GM19438 (cell line): ENCODE data around the gene NFAT5.
"Not testable (repeated sequence)": the region's sequence is repeated elsewhere in the genome, so short reads cannot be mapped to it uniquely, and the experiment has no call there.

Experiments used
- ATAC-seq: cut with Tn5 transposase; IDR thresholded peaks from one replicate; pipeline ENCODE4 v1.9.1; 2021; ENCODE audit warnings: low read depth; ENCODE audit not compliant: unreplicated experiment

Gene NFAT5

GRCh38 chr16:69546663-69547062 lies 19.1 kb upstream of the NFAT5 start:
- not testable (repeated sequence) for ATAC-seq

- no peak for ATAC-seq
Observed at GRCh38 chr16:69553332-69553731, 12.4 kb upstream of the NFAT5 start.

GRCh38 chr16:69554495-69554894 lies 11.3 kb upstream of the NFAT5 start:
- ATAC-seq: no peak

GRCh38 chr16:69555437-69555836 lies 10.3 kb upstream of the NFAT5 start:
- no peak for ATAC-seq

GRCh38 chr16:69555867-69556266 lies 9.9 kb upstream of the NFAT5 start:
- no peak for ATAC-seq

GRCh38 chr16:69559164-69559563 lies 6.6 kb upstream of the NFAT5 start:
- ATAC-seq: no peak

GRCh38 chr16:69561367-69561766 lies 4.4 kb upstream of the NFAT5 start:
- ATAC-seq: not testable (repeated sequence)

- ATAC-seq: no peak
Observed at GRCh38 chr16:69561901-69562300, 3.9 kb upstream of the NFAT5 start.

- ATAC-seq: no peak
Observed at GRCh38 chr16:69562813-69563212, 3.0 kb upstream of the NFAT5 start.

- ATAC-seq: no peak
Observed at GRCh38 chr16:69563605-69564580, 1.9 kb upstream of the NFAT5 start.

- ATAC-seq: no peak
Observed at GRCh38 chr16:69564845-69565670, 708 bp upstream of the NFAT5 start.

GRCh38 chr16:69566240-69566980 lies 644 bp downstream of the NFAT5 start:
- ATAC-seq: no peak

- ATAC-seq: no peak
Observed at GRCh38 chr16:69566981-69567680, 1.4 kb downstream of the NFAT5 start.

- ATAC-seq: no peak
Observed at GRCh38 chr16:69568676-69569075, 2.9 kb downstream of the NFAT5 start.

- ATAC-seq: not testable (repeated sequence)
Observed at GRCh38 chr16:69578771-69579170, 13.0 kb downstream of the NFAT5 start.

- no peak for ATAC-seq
Observed at GRCh38 chr16:69579783-69580481, 14.2 kb downstream of the NFAT5 start.

GRCh38 chr16:69581297-69581696 lies 15.5 kb downstream of the NFAT5 start:
- no peak for ATAC-seq

- not testable (repeated sequence) for ATAC-seq
Observed at GRCh38 chr16:69584493-69584892, 18.7 kb downstream of the NFAT5 start.

- no peak for ATAC-seq
Observed at GRCh38 chr16:69589434-69590269, 23.9 kb downstream of the NFAT5 start.
